HepG2 (cell line): ENCODE measurements around the gene CNTNAP1. TPM values are rescaled to one million over a fixed set of nuclear protein-coding genes. Genes with fewer than 3 reads are reported as not detected.

ENCODE experiments used
- AGO2 ChIP-seq: fragments of 200-400 bp; formaldehyde crosslinking; optimal IDR thresholded peaks from 2 replicates; pipeline ENCODE3; 2017; ENCODE audit warnings: mild to moderate bottlenecking, low read depth, low read length, moderate library complexity
- CENPT ChIP-seq: sonication (generic); formaldehyde crosslinking; IDR thresholded peaks from 2 replicates; pipeline ENCODE4 v1.8.0; 2022; ENCODE audit warnings: low read depth, mild to moderate bottlenecking, moderate library complexity, missing genetic modification reagents
- GFI1 ChIP-seq: sonication (generic); formaldehyde crosslinking; IDR thresholded peaks from 2 replicates; pipeline ENCODE4 v1.5.0; 2020; ENCODE audit warnings: missing genetic modification reagents, mild to moderate bottlenecking, borderline replicate concordance
- POLR2AphosphoS2 ChIP-seq: IDR thresholded peaks from 2 replicates; pipeline ENCODE4 v1.6.1; 2011; ENCODE audit warnings: low read depth, low read length, improper control_type of control experiment
- SNAPC4 ChIP-seq: sonication (generic); formaldehyde crosslinking; IDR thresholded peaks from 2 replicates; pipeline ENCODE4 v1.4.0; 2020; ENCODE audit warnings: mild to moderate bottlenecking, missing genetic modification reagents
- THRA ChIP-seq: sonication (generic); formaldehyde crosslinking; IDR thresholded peaks from 2 replicates; pipeline ENCODE4 v1.4.0; 2020; ENCODE audit warnings: missing genetic modification reagents, borderline replicate concordance
- TOPORS ChIP-seq: sonication (generic); formaldehyde crosslinking; IDR thresholded peaks from 2 replicates; pipeline ENCODE4 v1.8.0; 2023; ENCODE audit warnings: mild to moderate bottlenecking, missing genetic modification reagents
- U2AF1 ChIP-seq: fragments of 200-400 bp; formaldehyde crosslinking; optimal IDR thresholded peaks from 2 replicates; pipeline ENCODE3; 2017; ENCODE audit warnings: mild to moderate bottlenecking, low read depth, low read length
- YEATS4 ChIP-seq: sonication (generic); formaldehyde crosslinking; IDR thresholded peaks from 2 replicates; pipeline ENCODE4 v1.4.0; 2020; ENCODE audit warnings: missing genetic modification reagents, borderline replicate concordance
- ZNF101 ChIP-seq: sonication (generic); formaldehyde crosslinking; IDR thresholded peaks from 2 replicates; pipeline ENCODE4 v1.4.0; 2020; ENCODE audit warnings: mild to moderate bottlenecking, low read depth, missing genetic modification reagents, borderline replicate concordance
- ZNF350 ChIP-seq: sonication (generic); formaldehyde crosslinking; IDR thresholded peaks from 2 replicates; pipeline ENCODE4 v1.4.0; 2020; ENCODE audit warnings: mild to moderate bottlenecking, low read depth, missing genetic modification reagents, borderline replicate concordance
- ZNF407 ChIP-seq: sonication (generic); formaldehyde crosslinking; IDR thresholded peaks from one replicate; pipeline ENCODE4 v1.5.1; 2020; ENCODE audit warnings: mild to moderate bottlenecking, missing genetic modification reagents; ENCODE audit errors: not compliant biosample characterization
- ZNF709 ChIP-seq: sonication (generic); formaldehyde crosslinking; IDR thresholded peaks from 2 replicates; pipeline ENCODE4 v1.5.0; 2020; ENCODE audit warnings: mild to moderate bottlenecking, missing genetic modification reagents
- ZSCAN22 ChIP-seq: sonication (generic); formaldehyde crosslinking; IDR thresholded peaks from 2 replicates; pipeline ENCODE4 v1.4.0; 2020; ENCODE audit warnings: mild to moderate bottlenecking, missing genetic modification reagents
- polyA plus RNA-seq, 8 experiments: library from polyadenylated mRNA; depleted of rRNA in 3 of 8; stranded (reverse) in 7 of 8; unstranded in 1 of 8; fragments of >200 nt; fragmentation: Illumina TruSeq in 4 of 8; extraction: Trizol in 4 of 8; gene quantifications; 2 replicates each; pipeline versions ENCODE4 v1.2.1 to v1.2.3, GENCODE V29; 2011 to 2016; ENCODE audit warnings: low read depth in 4 of 8, missing spikeins in 1 of 8, mixed read lengths in 1 of 8; ENCODE audit not compliant: insufficient read depth in 1 of 8
- total RNA-seq, 5 experiments: library from RNA; depleted of rRNA; stranded (reverse); fragments of >200 nt; fragmentation: Illumina TruSeq; extraction: Trizol; gene quantifications; 2 replicates each; pipeline ENCODE4 v1.2.3, GENCODE V29; 2016; ENCODE audit warnings: low read depth in 1 of 5

CNTNAP1 gene
- total and polyA plus RNA-seq, 2 of the 13 experiments (the other 11 are each of a cell fraction or from before 2014, with no cell fraction given): 4.5 to 7.7 TPM

- TF ChIP-seq TOPORS (CRISPR knock-in tag) (0 out of 2 replicates have a peak, but pooled peaks have one; percentile 60), ZSCAN22 (CRISPR knock-in tag) (no peak), GFI1 (CRISPR knock-in tag) (peak; percentile 10; the same call in 1 of the 2 replicates), AGO2 (peak; percentile 14), ZNF101 (CRISPR knock-in tag) (no peak), YEATS4 (CRISPR knock-in tag) (peak; percentile 63; the same call in 1 of the 2 replicates), ZNF350 (CRISPR knock-in tag) (peak; percentile 38; the same call in 1 of the 2 replicates), CENPT (CRISPR knock-in tag) (no peak), ZNF709 (CRISPR knock-in tag) (0 out of 2 replicates have a peak, but pooled peaks have one; percentile 21), U2AF1 (no peak), SNAPC4 (CRISPR knock-in tag) (0 out of 2 replicates have a peak, but pooled peaks have one; percentile 26), THRA (CRISPR knock-in tag) (0 out of 2 replicates have a peak, but pooled peaks have one; percentile 12), ZNF407 (CRISPR knock-in tag) (no peak), POLR2AphosphoS2 (no peak)
- TF ChIP-seq, all 625 proteins: peak for 119
Measured at GRCh38 chr17:42675965-42676423, 6.3 kb upstream of the CNTNAP1 start (continued).
